G401.6 (cell line): ENCODE data around the gene SUN5.
"Not testable (repeated sequence)": the region's sequence is repeated elsewhere in the genome, so short reads cannot be mapped to it uniquely, and the experiment has no call there.

Source experiments
- FAIRE-seq: peaks from 2 replicates; lab custom pipeline; 2012; peaks lifted over from hg19 to GRCh38; lab: Jason Lieb, UNC

SUN5 gene

GRCh38 chr20:32963176-32963575 lies 41.1 kb downstream of the SUN5 start:
- no peak for FAIRE-seq

- not testable (repeated sequence) for FAIRE-seq
These were observed 41.6 kb downstream of the SUN5 start for GRCh38 chr20:32962646-32963045.

- FAIRE-seq: no peak
These were observed 42.2 kb downstream of the SUN5 start for GRCh38 chr20:32962053-32962452.

GRCh38 chr20:32960849-32961731 lies 43.1 kb downstream of the SUN5 start:
- no peak for FAIRE-seq

GRCh38 chr20:32960222-32960518 lies 44.1 kb downstream of the SUN5 start:
- no peak for FAIRE-seq

- no peak for FAIRE-seq
These were observed 44.6 kb downstream of the SUN5 start for GRCh38 chr20:32959351-32960221.

- FAIRE-seq: no peak
These were observed 45.7 kb downstream of the SUN5 start for GRCh38 chr20:32958574-32958973.

- no peak for FAIRE-seq
These were observed 46.8 kb downstream of the SUN5 start for GRCh38 chr20:32957459-32957858.

- FAIRE-seq: not testable (repeated sequence)
These were observed 53.7 kb downstream of the SUN5 start for GRCh38 chr20:32950539-32950938.

GRCh38 chr20:32946629-32947028 lies 57.6 kb downstream of the SUN5 start:
- FAIRE-seq: no peak

- FAIRE-seq: no peak
These were observed 58.5 kb downstream of the SUN5 start for GRCh38 chr20:32945710-32946221.

GRCh38 chr20:32943490-32944052 lies 60.7 kb downstream of the SUN5 start:
- no peak for FAIRE-seq

GRCh38 chr20:32941155-32941885 lies 62.9 kb downstream of the SUN5 start:
- no peak for FAIRE-seq

GRCh38 chr20:32934580-32934979 lies 69.7 kb downstream of the SUN5 start:
- FAIRE-seq: no peak
